Head of caudate nucleus (tissue), 42 donors: ENCODE results near the gene TGFA.

Experiments used
- DNase-seq, 42 donors: peaks; one replicate each; pipeline versions ENCODE4 v3.0.0 to v3.0.0-alpha.2; 2020 to 2021; ENCODE audit warnings: mixed read lengths in 7 of 42
- intact Hi-C: fragments of 100-400 bp; cut with DNase I; formaldehyde crosslinking; loops from one replicate; pipeline ENCODE4 v1.15.0; 2022

TGFA gene

DNA sequence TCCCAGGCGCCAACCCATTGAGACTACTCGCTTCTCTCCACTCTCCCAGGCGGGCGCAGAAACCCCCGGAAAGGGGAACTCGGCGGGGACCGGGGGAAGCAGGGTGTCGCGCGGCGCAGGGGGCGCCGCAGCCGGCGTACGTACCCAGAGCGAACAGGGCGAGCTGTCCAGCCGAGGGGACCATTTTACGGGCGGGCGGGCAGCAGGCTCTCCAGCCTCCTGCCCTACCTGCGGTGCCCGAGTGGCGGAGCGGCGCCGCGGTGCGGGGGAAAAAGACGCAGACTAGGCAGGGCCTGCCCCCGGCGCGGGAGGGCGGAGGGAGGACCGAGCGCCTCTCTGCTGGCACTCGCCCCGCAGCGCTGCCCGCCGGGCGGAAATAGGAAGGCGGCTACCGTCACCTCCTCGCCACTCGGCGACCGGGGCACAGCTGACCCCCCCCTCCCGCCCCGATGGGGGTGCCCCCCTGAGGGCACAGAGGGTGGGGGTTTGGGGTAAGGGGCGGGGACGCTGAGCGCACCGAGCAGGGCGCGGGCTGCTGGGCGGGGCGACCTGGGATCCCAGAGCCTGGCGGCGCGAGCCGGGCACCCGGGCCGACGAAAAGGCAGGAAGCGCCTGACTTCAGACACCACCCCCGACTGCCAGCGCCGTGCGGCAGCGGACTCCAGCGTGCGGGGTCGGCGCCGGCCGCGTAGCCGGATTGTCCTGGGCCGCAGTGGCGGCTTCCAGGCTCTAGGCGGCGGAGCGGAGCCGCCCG lies at the start of gene TGFA:
Gene TGFA (minus strand): TSS at position 243 of the 754 bp plus-strand sequence. CDS start 59 bp downstream, at position 184.
- peak; percentile 61 to 93 (median 85) for DNase-seq
- intact Hi-C loops = loop anchor here (5.0 kb wide), 2 partner anchors 64 to 91 kb away; no protein-coding TSS in a partner anchor

DNA sequence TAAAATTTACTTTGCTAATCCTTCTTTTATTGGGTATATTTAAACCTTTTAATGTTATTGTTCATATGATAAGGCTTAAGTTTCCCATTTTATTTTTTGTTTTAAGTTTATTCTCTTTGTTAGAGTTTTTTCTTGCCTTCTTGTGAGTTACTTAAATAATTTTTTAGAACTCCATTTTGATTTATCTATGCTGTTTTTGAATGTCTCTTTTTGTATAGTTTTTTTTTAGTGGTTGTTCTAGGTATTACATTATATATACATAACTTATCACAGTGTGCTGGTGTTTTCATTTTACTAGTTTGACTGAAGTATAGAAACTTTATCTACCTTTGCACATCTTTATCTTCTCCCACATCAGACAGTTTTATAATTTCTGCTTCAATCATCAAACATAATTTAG lies 49.4 kb upstream of the TGFA start:
- no peak for DNase-seq
- intact Hi-C loops = no loop called here

DNA sequence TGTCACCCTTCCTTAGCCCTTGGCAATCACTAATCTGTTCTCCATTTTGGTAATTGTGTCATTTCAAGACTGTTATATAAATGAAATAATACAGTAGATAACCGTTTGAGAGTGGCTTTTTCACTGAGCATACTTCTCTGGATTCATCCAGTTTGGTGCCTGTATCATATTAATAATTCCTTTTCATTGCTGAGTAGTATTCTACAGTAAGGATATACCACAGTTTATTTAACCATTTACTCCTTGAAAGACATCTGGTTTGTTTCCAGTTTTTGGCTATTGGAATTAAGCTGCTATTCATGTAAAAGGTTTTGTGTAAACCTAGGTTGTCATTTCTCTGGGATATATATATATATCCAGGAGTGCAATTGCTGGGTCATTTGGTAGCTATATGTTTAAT lies 44.6 kb upstream of the TGFA start:
- no peak for DNase-seq
- intact Hi-C loops = no loop called here

DNA sequence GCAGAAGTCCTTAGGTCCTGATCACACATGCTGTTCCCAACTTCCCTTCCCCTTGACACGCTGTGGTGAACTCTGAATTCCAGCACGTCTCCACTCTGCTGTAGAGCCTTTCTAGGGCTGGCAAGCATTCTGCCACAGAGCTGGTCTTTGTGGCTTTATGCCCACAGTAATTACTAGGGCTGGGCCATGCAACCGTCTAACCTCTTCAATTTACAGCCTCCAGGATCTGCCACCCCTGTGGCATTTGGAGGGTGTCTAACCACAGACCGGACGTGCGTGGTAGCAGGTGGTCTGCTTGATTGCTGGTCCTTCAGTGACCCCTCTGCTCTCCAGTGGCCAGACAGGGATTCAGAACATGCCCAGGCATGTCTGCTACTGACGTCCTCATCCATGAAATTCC lies 43.1 kb upstream of the TGFA start:
- intact Hi-C loops = no loop called here
- DNase-seq = no peak

DNA sequence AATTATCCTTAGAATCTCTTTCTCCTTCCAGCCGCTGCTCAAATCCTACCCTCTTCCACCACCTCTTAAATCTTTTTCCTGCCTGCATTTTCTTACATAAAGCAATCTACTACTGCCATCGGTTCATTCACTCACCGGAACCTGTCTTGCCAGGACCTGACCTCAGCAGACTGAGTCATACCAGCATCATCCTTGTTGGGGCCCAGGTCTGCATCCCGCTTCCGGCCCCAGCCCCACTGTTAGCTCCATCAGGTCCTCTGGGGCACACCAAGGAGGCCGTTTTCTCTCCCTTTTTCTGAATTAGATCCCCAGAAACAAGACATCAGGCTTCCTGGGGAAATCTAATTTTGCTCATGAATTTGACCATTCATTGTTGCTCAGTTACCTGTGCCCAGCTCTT lies 42.7 kb upstream of the TGFA start:
- no peak for DNase-seq
- intact Hi-C loops = no loop called here

DNA sequence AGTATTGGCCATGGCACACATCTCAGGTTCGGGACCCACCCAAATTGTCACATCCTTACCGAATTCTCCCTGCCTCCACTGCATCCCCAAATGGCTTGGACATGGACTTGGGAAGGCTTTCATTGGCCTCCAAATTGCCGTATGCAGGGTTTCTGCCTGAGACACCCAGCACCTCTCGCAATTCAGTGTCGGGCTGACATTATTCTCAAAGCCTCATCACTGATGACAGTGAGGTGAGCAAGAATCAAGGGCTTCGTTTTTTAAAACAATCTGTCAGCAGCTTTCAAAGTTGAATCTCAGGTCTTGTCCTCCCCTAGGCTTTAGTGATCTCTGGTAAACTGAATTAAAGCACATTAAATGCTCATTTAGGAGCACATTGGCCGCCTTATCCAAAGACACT lies 29.5 kb upstream of the TGFA start:
- DNase-seq = no peak
- intact Hi-C loops = no loop called here

DNA sequence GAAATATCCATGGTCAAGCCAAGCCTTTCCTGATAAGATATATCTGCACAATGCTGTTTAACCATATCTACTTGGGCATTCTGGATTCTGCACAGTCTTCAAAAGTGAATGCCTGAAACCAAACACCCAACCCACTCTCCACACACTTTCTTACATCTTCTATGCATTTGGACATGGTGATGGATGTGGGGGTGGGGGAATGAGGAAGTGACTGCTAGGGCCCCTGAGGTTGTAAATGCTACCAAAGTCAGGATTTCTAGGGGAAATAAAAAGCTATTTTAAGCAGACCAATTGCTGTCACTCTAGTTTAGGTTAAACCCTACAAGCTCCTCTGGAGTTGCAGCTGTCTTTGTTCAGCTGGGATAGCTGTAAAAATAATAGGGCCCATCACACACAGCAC lies 26.7 kb upstream of the TGFA start:
- DNase-seq = no peak
- intact Hi-C loops = no loop called here

DNA sequence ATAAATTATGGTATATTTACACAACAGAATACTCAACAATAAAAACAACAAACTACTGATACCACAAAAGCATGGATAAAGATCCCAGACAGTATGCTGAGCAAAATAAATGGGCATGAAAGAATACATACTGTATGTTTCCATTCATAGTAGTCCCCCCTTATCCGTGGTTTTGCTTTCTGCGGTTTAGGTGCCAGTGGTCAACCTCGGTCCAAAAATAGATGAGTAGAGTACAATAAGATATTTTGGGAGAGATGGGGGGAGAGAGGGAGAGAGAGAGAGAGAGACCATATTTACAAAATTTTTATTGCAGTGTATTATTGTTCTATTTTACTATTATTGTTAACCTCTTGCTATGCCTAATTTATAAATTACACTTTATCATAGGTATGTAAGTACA lies 21.0 kb upstream of the TGFA start:
- intact Hi-C loops = no loop called here
- DNase-seq = no peak

DNA sequence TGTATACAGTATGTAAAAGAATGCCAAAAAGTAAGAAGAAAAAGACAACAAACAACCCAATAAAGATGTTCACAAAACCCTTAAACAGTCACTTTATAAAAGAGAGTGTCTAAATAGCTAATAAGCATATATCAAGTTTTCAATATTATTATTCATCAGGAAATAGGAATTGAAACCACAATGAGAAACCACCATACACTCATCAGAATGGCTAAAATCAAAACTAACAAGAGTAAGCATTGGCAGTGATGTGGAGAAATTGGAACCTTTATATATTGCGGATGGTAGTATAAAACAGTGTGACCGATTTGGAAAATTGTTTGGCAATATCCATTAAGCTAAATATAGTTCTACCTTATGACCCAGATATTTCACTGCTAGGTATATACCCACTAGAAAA lies 20.5 kb upstream of the TGFA start:
- DNase-seq = no peak
- intact Hi-C loops = no loop called here

DNA sequence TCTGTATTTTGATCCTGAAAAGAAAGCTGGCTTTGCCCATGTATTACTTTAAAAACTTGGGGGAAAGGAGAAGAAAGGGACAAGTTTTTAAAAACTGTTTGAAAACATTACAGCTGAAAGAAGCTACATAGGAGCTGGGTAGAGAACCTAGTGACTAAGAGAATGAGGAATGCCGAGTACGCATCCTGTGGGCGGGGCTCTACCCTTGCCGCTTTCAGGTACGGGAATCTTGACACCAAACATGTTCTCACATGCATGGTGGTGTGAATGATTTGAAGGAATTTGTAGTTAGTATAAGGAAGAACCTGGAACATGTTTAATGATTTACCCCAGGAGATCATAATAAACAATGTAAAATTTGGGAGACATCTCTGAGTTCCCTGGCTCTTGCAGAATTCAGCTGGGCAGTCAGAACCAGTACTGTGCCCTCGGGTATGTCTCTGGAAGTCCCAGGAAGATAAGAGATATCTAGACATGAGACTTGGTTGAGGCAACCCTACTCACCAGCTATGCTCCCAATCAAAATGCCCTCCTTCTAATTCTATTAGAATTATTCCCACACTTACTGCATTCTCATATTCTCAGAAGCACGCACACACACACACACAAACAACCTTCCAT lies 16.5 kb upstream of the TGFA start:
- intact Hi-C loops = no loop called here
- no peak for DNase-seq

DNA sequence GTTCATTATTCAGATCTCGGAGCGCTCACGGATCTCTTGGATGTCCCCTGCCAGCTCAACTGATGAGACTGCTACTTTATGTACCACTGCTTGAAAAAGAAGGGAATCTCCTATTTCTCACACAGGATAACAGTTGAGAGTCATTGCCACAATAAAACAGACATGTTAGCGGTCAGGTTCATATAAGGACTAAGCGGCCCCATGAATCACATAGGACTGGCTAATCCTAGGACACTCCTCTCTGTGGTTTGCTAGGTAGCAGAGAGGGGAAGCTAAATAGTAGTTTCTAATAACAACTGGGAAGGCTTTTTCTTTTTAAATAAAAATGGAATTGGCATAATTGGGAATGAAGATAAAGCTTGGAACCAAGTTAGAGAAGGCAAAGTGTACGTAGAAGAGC lies 15.9 kb upstream of the TGFA start:
- intact Hi-C loops = no loop called here
- DNase-seq = no peak

DNA sequence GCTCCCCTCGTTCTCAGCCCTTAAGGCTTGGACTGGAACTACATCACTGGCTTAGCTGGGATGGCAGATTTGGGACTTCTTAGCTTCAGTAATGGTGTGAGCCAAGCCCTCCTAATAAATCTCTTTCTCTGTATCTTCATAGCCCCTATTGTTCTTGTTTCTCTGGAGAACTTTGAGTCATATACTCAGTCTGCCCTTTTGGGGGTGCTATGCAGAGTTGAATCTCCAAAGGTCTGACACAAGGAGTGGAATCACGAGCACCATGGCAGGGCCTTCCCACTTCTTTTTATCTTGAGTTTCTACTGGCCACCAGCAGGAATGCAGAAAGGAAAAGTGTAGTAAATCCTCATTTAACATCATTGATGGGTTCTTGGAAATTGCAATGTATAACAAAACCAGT lies 13.3 kb upstream of the TGFA start:
- DNase-seq = no peak
- intact Hi-C loops = no loop called here

DNA sequence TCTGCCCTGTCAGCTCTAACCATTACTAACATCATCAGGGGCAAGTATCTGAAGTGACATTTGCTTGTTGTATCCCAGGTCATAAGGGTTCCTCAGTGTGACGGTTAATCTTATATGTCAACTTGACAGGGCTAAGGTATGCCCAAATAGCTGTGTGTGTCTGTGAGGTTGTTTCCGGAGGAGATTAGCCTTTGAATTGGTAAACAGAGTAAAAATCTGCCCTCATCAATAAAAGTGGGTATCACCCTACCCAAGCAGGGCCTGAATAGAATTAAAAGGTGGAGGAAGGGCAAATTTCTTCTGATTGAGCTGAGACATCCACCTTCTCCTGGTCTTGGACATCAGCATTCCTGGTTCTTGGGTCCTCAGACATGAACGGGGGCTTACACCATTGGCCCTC lies 12.8 kb upstream of the TGFA start:
- intact Hi-C loops = no loop called here
- DNase-seq = no peak

DNA sequence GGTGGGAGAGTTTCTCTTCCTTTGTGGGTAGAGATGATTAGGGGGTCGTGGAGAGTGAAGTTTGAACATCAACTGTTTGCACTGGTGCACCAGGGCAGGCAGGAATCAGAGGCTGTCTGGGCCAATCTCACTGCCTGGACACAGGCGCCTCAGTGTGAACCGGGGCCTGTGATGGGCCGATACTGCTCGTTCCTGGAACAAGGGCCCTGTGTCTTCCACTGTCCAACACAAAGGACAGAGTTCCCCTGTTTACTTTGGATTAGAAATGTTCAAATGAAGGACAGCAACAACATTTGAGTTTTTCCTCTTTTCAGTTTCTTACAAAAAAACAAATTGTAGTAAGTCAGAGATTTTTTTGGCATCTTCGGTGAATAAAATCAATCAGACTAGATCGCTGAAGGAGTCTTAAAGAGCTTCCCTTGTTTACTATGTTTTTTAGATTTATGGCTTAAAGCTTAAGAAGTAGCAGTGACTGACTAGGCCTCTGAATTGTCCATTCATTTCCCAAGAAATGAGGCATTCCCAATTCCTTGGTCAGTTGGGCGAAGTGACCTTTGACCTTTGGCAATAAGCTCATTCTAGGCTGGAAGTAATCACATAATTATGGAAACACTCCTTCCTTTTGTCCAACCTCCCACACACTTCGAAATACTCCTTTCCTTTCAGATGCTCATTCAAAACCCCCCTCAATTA lies 11.6 kb upstream of the TGFA start:
- DNase-seq = peak; percentile 66 to 93 (median 85)
- intact Hi-C loops = no loop called here

DNA sequence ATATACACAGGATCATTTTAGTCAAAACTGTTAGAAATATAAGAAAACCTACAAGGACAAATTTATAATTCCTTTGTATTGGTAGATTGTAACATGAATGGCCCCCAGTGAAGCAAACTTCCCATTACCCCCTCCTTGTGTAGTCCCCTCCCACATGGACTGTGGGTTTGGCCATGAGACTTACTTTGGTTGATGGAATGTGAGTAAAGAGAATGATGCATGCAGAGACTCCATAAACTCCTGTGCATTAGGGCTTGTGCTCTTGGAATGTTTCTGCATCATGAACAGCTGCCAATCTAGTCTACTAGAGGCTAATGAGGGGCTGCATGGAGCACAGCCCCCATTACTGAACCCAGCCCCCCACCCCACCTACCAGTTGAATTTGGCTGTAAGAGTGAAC lies 8.3 kb upstream of the TGFA start:
- intact Hi-C loops = no loop called here
- no peak for DNase-seq

DNA sequence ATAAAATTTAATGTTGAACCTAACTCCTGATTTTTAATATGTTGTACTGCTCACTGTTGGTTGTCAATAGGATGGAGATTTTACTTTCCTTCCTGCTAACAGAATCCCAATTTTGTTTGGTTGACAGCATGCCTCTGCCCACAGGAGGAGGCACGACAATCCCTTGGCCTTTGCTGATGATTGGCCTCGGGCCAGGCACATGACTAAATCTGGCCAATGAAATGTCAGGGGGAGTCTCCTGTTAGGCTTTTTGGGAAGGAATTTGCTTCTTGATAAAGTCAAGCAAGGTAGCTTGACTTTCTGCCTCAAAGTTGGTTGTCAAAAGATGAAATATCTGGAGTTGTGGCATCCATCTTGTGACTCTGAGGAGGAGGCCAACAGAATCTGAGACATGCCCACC lies 6.8 kb upstream of the TGFA start:
- DNase-seq = no peak
- intact Hi-C loops = no loop called here

DNA sequence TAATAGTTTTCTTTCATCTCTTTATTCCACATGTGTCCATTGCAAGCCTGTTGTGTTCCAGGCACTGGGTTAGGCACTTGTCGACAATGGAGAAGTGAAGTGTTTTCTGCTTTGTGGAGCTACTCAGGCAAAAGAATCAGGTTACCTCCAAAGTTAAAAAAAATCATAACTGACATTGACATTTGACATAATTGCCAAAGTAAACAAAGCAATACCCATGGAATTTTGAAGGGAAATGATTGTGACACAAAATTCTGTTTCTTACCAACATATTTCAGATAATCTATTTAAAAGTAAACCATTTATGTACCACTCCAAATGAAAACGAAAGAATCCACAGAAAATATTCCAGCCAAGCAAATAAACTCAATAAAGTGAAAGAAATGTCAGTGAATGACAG lies 6.4 kb upstream of the TGFA start:
- intact Hi-C loops = no loop called here
- no peak for DNase-seq

DNA sequence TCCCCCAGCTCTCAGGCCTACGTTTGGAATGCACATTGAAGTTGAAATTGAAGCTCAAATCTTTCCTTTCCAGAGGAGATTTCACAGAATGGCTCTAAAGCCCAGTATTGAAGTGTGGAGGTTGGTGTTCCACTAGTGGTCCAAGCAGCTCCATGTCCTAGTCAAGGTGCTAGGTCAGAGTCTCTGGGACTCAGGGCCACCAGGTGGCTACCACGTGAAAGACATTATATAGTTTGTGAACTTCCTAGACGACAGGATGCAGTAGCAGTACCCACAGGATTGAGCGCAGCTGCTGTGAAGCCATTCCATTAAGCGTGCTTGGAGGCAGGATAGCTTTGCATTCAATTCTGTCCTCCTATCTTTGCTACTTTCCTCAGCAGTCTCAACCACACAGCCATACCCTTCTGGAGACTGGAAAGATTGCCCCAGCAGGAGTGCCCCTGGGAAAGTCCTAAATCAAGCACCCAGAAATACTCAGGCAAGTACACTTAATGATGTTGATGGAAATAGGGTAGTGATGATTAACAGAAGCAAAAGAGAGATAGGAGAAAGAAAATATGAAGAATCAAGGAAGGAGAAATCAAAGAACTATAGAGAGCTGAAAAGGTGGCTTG lies 4.7 kb upstream of the TGFA start:
- DNase-seq = no peak
- intact Hi-C loops = no loop called here

DNA sequence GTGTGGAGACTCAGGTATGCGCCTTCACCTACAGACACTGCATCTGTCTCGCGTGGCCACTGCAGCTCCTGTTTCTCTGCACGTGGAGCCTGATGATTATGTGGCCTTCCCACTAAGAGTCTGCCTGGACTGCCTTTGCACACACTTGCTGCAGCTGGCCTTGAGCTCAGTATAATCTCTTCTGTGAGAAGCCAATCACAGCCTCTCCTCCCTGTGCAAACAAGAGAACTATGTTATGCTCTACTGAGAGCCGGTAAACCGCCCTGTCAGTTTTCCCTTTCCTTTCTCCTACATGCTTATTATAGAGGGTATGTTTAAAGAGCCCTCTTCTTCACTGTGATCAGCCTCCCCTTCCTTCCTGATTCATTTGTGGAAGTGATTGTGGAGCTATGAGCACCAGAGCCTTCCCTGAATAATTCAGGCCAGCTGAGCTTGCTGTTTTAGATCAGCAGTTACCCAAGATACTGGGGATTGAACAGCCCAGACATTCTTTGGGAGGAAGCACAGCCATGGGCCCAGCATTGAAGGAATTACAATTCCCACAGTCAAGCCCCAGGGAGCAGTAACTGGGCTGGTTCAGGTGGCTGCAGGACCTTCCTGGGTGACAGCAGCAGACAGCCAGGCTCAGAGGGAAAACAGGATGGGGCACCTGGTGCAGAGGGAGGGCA lies 3.7 kb upstream of the TGFA start:
- DNase-seq = peak in 27 of 42 donors; percentile 19 to 72 (median 50)
- intact Hi-C loops = no loop called here

DNA sequence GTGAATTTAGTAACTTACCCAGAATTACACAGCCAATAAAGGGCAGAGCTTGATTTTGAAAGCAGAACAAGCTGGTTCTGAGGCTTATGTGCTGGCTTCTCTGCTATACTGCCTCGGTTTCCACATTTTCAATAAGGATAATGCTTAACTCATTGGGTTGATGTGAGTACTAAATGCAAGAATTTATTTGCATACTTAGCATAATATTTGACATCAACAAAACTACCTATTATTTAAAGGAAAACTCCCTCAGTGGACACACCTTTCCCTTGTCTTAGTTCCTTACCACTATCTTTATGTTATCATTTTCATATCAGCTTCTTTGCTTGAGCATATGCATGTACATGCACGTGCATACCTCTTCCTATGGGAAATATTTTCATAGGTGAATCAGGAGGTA lies 3.0 kb upstream of the TGFA start:
- intact Hi-C loops = no loop called here

More for the DNA sequence above, 3.0 kb upstream of the TGFA start:
- DNase-seq = no peak
